ENCODE results near the gene CCDC127.
"Not testable (repeated sequence)": the region's sequence is repeated elsewhere in the genome, so short reads cannot be mapped to it uniquely, and the experiment has no call there.

Gene CCDC127

GRCh38 chr5:217494-218456, at the start of gene CCDC127, which contains the start of gene SDHA:
CCDC127 (minus strand) TSS chr5:218153; CDS start chr5:216849, 1,304 bp downstream.
SDHA (plus strand) TSS chr5:218320; CDS start chr5:218356, 36 bp downstream.
- peak; percentile 94 for DNase-seq (ENCODE audit: low spot score)

- no peak for DNase-seq (ENCODE audit: low spot score)
These were observed 49.8 kb upstream of the CCDC127 start for GRCh38 chr5:267716-268115.

- not testable (repeated sequence) for DNase-seq (ENCODE audit: low spot score)
These were observed 48.5 kb upstream of the CCDC127 start for GRCh38 chr5:266311-267026.

- no peak for DNase-seq (ENCODE audit: low spot score)
These were observed 46.4 kb upstream of the CCDC127 start for GRCh38 chr5:264338-264737.

- DNase-seq (ENCODE audit: low spot score), result not testable (repeated sequence)
These were observed 45.5 kb upstream of the CCDC127 start for GRCh38 chr5:263275-263974.

- DNase-seq (ENCODE audit: low spot score), result no peak
These were observed 39.2 kb upstream of the CCDC127 start for GRCh38 chr5:257148-257547.

GRCh38 chr5:256347-256746, 38.4 kb upstream of the CCDC127 start:
- DNase-seq (ENCODE audit: low spot score), result not testable (repeated sequence)

- DNase-seq (ENCODE audit: low spot score), result not testable (repeated sequence)
These were observed 37.2 kb upstream of the CCDC127 start for GRCh38 chr5:255116-255515.

- not testable (repeated sequence) for DNase-seq (ENCODE audit: low spot score)
These were observed 36.4 kb upstream of the CCDC127 start for GRCh38 chr5:254322-254721.

- no peak for DNase-seq (ENCODE audit: low spot score)
These were observed 34.6 kb upstream of the CCDC127 start for GRCh38 chr5:252546-252945.

- not testable (repeated sequence) for DNase-seq (ENCODE audit: low spot score)
These were observed 34.0 kb upstream of the CCDC127 start for GRCh38 chr5:251975-252374.

- not testable (repeated sequence) for DNase-seq (ENCODE audit: low spot score)
These were observed 33.6 kb upstream of the CCDC127 start for GRCh38 chr5:251538-251937.

- DNase-seq (ENCODE audit: low spot score), result not testable (repeated sequence)
These were observed 33.1 kb upstream of the CCDC127 start for GRCh38 chr5:251016-251415.

GRCh38 chr5:250396-250795, 32.4 kb upstream of the CCDC127 start:
- not testable (repeated sequence) for DNase-seq (ENCODE audit: low spot score)

- not testable (repeated sequence) for DNase-seq (ENCODE audit: low spot score)
These were observed 27.8 kb upstream of the CCDC127 start for GRCh38 chr5:245717-246116.

GRCh38 chr5:243683-244367, 25.9 kb upstream of the CCDC127 start:
- not testable (repeated sequence) for DNase-seq (ENCODE audit: low spot score)

GRCh38 chr5:241045-241669, 23.2 kb upstream of the CCDC127 start:
- DNase-seq (ENCODE audit: low spot score), result not testable (repeated sequence)

- DNase-seq (ENCODE audit: low spot score), result not testable (repeated sequence)
These were observed 22.6 kb upstream of the CCDC127 start for GRCh38 chr5:240550-240949.

GRCh38 chr5:237931-238330, 20.0 kb upstream of the CCDC127 start:
- DNase-seq (ENCODE audit: low spot score), result peak; percentile 23

GRCh38 chr5:235527-235926, 17.6 kb upstream of the CCDC127 start:
- DNase-seq (ENCODE audit: low spot score), result not testable (repeated sequence)

GRCh38 chr5:234450-234849, 16.5 kb upstream of the CCDC127 start:
- DNase-seq (ENCODE audit: low spot score), result no peak
